Adrenal gland (tissue), 12 donors: ENCODE measurements around the gene DOCK11. TPM values are rescaled to one million over a fixed set of nuclear protein-coding genes. Genes with fewer than 3 reads are reported as not detected.

ENCODE experiments used
- DNase-seq, 7 donors: peaks; one replicate each; pipeline ENCODE4 v3.0.0-alpha.2; 2019 to 2020
- H3K27ac ChIP-seq, 5 donors: fragments of 200-600 bp; sonication (generic) in 4 of 5; 1 replicate in 3 of 5; 2 replicates in 2 of 5; pipeline versions ENCODE4 v1.5.1 to v1.8.0; 2016 to 2020; ENCODE audit warnings: mild to moderate bottlenecking in 1 of 5
- H3K27me3 ChIP-seq: fragments of 200-600 bp; 2 replicates; pipeline ENCODE4 v1.8.0; 2021
- H3K36me3 ChIP-seq, 2 donors: fragments of 200-600 bp; replicated peaks in 1 of 2; 1 replicate in 1 of 2; 2 replicates in 1 of 2; pipeline versions ENCODE4 v1.5.1 to v1.8.0; 2018 to 2022
- H3K4me1 ChIP-seq, 2 donors: fragments of 200-600 bp; replicated peaks in 1 of 2; 1 replicate in 1 of 2; 2 replicates in 1 of 2; pipeline versions ENCODE4 v1.5.1 to v1.8.0; 2018 to 2021
- H3K4me3 ChIP-seq, 4 donors: fragments of 200-600 bp; sonication (generic) in 3 of 4; one replicate each; pipeline ENCODE4 v1.5.1; 2016 to 2018
- H3K9me3 ChIP-seq, 3 donors: fragments of 200-600 bp; sonication (generic) in 1 of 3; replicated peaks in 1 of 3; 1 replicate in 2 of 3; 2 replicates in 1 of 3; pipeline versions ENCODE4 v1.5.1 to v1.8.0; 2016 to 2021
- CTCF ChIP-seq, 6 experiments: fragments of 450-650 bp in 4 of 6; fragments of 200-600 bp in 2 of 6; sonication (generic) in 1 of 6; IDR thresholded peaks; 1 replicate in 5 of 6; 2 replicates in 1 of 6; pipeline versions ENCODE4 v1.5.1 to v1.8.0; 2016 to 2021; ENCODE audit warnings: antibody characterized with exemption in 6 of 6, mild to moderate bottlenecking in 2 of 6, moderate library complexity in 1 of 6
- POLR2A ChIP-seq, 2 donors: fragments of 450-650 bp; IDR thresholded peaks; one replicate each; pipeline ENCODE4 v1.6.1; 2017; ENCODE audit warnings: antibody characterized with exemption in 2 of 2, mild to moderate bottlenecking in 2 of 2, moderate library complexity in 1 of 2
- WGBS, 4 donors: extraction: QIAGEN DNeasy Blood & Tissue Kit in 2 of 4; methylation state at CpG; one replicate each; pipeline versions ENCODE4 v1.1.5 to v1.1.7; 2013 to 2017; 5-methylcytosine and 5-hydroxymethylcytosine counted together
- intact Hi-C, 2 donors: fragments of 100-400 bp; cut with DNase I; formaldehyde crosslinking; loops; one replicate each; pipeline versions ENCODE4 v1.14.1 to v1.15.0; 2022 to 2023
- polyA plus RNA-seq, 3 donors: library from polyadenylated mRNA; stranded (reverse); fragments of 200-250 nt in 2 of 3; fragments of 350-450 nt in 1 of 3; fragmentation: Illumina TruSeq in 1 of 3; extraction: RNeasy Lipid Tissue Mini Kit (QIAGEN cat#74804) in 1 of 3; gene quantifications; one replicate each; pipeline ENCODE4 v1.2.3, GENCODE V29; 2013 to 2014
- total RNA-seq, 9 donors: library from RNA; depleted of rRNA in 4 of 9; stranded (reverse); fragments of >200 nt in 4 of 9; fragments of 120-200 nt in 1 of 9; fragmentation: NEBNext Ultra II Directional in 1 of 9; extraction: Animal tissue kit (Norgen Biotek cat#: 25700) in 1 of 9; gene quantifications; one replicate each; pipeline versions ENCODE4 v1.1.0 to v1.2.4, GENCODE V29; 2013 to 2023
- donor health status: healthy with polysubstance abuse.
- donor health status: Bipolar disorder and iron deficiency.
- donor health status: DM: yes; HTN: yes; CAD: no.
- donor health status: DM: no; HTN: no; CAD: no.
- donor health status: DM: no; HTN: no; CAD: no.
- donor health status: DM: yes; HTN: yes; CAD: no.

DOCK11 gene
- total and polyA plus RNA-seq, 12 donors = 4.8 to 28.1 (median 13.2) TPM

DNA sequence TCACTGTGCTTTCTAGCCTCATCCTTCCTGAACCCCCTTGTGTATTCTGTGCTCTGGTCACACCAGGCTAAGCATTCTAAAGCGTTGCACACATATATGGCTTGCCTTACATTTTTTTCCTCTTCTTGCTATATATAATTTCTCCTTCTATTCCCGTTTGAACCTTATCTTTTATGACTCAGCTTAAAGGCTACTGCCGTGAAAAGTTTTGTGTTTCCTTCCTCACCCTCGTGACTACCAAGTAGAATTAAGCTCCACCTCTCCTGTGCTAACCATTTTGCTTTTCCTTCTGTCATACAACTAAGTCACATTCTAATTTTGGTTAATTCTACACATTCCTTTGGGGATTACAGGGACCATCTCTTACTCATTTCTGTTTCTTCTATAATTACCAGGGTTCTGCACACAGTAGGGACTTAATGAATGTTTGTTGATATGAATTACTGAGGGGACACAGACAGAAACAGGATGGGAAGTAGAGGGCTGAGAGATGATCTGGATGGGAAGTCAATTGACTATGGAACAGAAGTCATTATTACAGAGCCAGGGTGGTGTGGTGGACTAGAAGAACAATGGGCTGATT is 67.1 kb downstream of the DOCK11 start:
- no peaks in the 10 kb centered on the region for H3K27me3 ChIP-seq
- no peaks in the 10 kb centered on the region for H3K9me3 ChIP-seq
- H3K4me1 ChIP-seq = no peaks in the 10 kb centered on the region
- intact Hi-C loops = no loop called here
- no peaks in the 10 kb centered on the region for H3K36me3 ChIP-seq
- DNase-seq = no peak
- H3K27ac ChIP-seq = no peak overlapping the region
- 29 to 31% (median 31%) methylated on average over 4 of the region's 4 CpGs for WGBS, 4 donors
- TF ChIP-seq POLR2A (IDR thresholded peaks at IDR 0.05) (no peak), CTCF (IDR thresholded peaks at IDR 0.05) (no peak)
- H3K4me3 ChIP-seq = no peak overlapping the region

DNA sequence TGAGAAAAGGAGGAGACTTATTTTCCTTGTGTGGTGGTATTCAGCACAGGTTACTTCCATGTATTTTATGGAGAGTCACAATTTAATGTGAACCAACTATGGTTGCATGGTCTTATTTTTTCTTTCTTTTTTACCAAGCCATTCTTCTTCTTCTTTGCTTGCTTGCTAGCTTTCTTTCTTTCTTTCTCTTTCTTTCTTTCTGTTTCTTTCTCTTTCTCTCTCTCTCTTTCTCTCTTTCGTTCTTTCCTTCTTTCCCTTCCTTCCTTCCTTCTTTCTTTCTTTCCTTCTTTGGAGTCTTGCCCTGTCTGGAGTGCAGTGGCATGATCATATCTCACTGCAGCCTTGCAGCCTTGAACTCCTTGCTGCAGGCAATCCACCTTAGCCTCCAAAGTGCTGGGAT is 68.9 kb downstream of the DOCK11 start:
- Histone ChIP-seq H3K36me3 (no peaks in the 10 kb centered on the region), H3K9me3 (no peaks in the 10 kb centered on the region), H3K4me1 (no peaks in the 10 kb centered on the region), H3K27me3 (no peaks in the 10 kb centered on the region), H3K4me3 (no peak overlapping the region), H3K27ac (no peak overlapping the region)
- TF ChIP-seq CTCF (IDR thresholded peaks at IDR 0.05) (no peak), POLR2A (IDR thresholded peaks at IDR 0.05) (no peak)
- intact Hi-C loops = no loop called here
- DNase-seq = no peak
- 33 to 86% (median 76%) methylated on average over 1 of the region's 1 CpG for WGBS, 4 donors

- no peak overlapping the region for H3K4me3 ChIP-seq
- no peaks in the 10 kb centered on the region for H3K36me3 ChIP-seq
- no peak for DNase-seq
- no peaks in the 10 kb centered on the region for H3K4me1 ChIP-seq
- no peaks in the 10 kb centered on the region for H3K27me3 ChIP-seq
- 10 to 44% (median 28%) methylated on average over 6 of the region's 6 CpGs for WGBS, 4 donors
- intact Hi-C loops = no loop called here
- H3K27ac ChIP-seq = no peak overlapping the region
- no peaks in the 10 kb centered on the region for H3K9me3 ChIP-seq
- TF ChIP-seq CTCF (IDR thresholded peaks at IDR 0.05) (no peak), POLR2A (IDR thresholded peaks at IDR 0.05) (no peak)
Observed at GRCh38 chrX:118565853-118566252, 70.2 kb downstream of the DOCK11 start.

- Histone ChIP-seq H3K9me3 (no peaks in the 10 kb centered on the region), H3K36me3 (no peaks in the 10 kb centered on the region), H3K4me3 (no peak overlapping the region), H3K4me1 (no peaks in the 10 kb centered on the region), H3K27me3 (no peaks in the 10 kb centered on the region), H3K27ac (no peak overlapping the region)
- no peak for DNase-seq
- intact Hi-C loops = no loop called here
- TF ChIP-seq CTCF (IDR thresholded peaks at IDR 0.05) = no peak
- no peak for TF ChIP-seq POLR2A (IDR thresholded peaks at IDR 0.05)
- 67 to 85% (median 74%) methylated on average over 3 of the region's 3 CpGs for WGBS, 4 donors
Observed at GRCh38 chrX:118566359-118566758, 70.7 kb downstream of the DOCK11 start.
